Astrocyte of the spinal cord (primary cell): Measurements from ENCODE around the gene DMXL1.

Experiments
- DNase-seq: peaks from one replicate; pipeline ENCODE4 v3.0.0; 2011; ENCODE audit warnings: low read depth, low spot score
- H3K4me3 ChIP-seq: 2 replicates; pipeline ENCODE4 v1.5.1; 2011; ENCODE audit warnings: low read depth, mild to moderate bottlenecking, low read length, moderate library complexity
- in situ Hi-C: cut with HindIII; loops from 2 replicates; pipeline ENCODE4 v1.10.0; 2017; ENCODE audit warnings: low sequenced_read_pairs
- TF ChIP-seq, protein P1 (sequence below): IDR thresholded peaks from 2 replicates; pipeline ENCODE4 v1.5.1; 2012; ENCODE audit warnings: low read depth, mild to moderate bottlenecking, low read length, inconsistent platforms

Gene DMXL1

GRCh38 chr5:119290161-119290569 lies 219.3 kb downstream of the DMXL1 start:
- in situ Hi-C loops: no loop called here
- DNase-seq: no peak
- TF ChIP-seq, protein P1, sequence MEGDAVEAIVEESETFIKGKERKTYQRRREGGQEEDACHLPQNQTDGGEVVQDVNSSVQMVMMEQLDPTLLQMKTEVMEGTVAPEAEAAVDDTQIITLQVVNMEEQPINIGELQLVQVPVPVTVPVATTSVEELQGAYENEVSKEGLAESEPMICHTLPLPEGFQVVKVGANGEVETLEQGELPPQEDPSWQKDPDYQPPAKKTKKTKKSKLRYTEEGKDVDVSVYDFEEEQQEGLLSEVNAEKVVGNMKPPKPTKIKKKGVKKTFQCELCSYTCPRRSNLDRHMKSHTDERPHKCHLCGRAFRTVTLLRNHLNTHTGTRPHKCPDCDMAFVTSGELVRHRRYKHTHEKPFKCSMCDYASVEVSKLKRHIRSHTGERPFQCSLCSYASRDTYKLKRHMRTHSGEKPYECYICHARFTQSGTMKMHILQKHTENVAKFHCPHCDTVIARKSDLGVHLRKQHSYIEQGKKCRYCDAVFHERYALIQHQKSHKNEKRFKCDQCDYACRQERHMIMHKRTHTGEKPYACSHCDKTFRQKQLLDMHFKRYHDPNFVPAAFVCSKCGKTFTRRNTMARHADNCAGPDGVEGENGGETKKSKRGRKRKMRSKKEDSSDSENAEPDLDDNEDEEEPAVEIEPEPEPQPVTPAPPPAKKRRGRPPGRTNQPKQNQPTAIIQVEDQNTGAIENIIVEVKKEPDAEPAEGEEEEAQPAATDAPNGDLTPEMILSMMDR: no peak
- H3K4me3 ChIP-seq: no peak overlapping the region

- in situ Hi-C loops: no loop called here
- no peak for DNase-seq
- no peak overlapping the region for H3K4me3 ChIP-seq
Measured at GRCh38 chr5:119290607-119291006, 219.7 kb downstream of the DMXL1 start.

GRCh38 chr5:119291056-119291455 lies 220.2 kb downstream of the DMXL1 start:
- in situ Hi-C loops: no loop called here
- H3K4me3 ChIP-seq: no peak overlapping the region
- DNase-seq: no peak
- TF ChIP-seq, protein P1: no peak

More at GRCh38 chr5:119290607-119291006, 219.7 kb downstream of the DMXL1 start:
- TF ChIP-seq, protein P1: no peak

DNA sequence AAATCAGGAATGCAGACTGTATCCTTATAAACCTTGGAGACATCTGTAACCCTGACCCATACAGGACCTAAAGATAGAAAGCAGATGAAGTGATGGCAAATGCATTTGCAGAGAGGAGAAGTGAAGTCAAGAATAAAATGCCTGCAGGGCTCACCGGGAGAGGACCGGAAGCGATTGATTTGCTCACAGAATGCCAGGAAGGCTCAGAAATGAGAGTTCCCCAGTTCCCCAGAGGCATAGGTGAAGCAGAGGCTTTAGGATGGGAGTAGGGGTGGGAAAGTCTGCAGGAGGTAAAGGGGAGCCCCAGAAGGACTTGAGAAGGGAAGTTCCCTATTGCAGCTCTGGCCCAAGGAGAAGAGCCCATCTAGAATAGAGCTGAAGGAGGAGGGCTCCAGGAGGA lies 221.0 kb downstream of the DMXL1 start:
- no peak overlapping the region for H3K4me3 ChIP-seq
- TF ChIP-seq, protein P1: no peak
- no peak for DNase-seq
- in situ Hi-C loops: no loop called here

DNA sequence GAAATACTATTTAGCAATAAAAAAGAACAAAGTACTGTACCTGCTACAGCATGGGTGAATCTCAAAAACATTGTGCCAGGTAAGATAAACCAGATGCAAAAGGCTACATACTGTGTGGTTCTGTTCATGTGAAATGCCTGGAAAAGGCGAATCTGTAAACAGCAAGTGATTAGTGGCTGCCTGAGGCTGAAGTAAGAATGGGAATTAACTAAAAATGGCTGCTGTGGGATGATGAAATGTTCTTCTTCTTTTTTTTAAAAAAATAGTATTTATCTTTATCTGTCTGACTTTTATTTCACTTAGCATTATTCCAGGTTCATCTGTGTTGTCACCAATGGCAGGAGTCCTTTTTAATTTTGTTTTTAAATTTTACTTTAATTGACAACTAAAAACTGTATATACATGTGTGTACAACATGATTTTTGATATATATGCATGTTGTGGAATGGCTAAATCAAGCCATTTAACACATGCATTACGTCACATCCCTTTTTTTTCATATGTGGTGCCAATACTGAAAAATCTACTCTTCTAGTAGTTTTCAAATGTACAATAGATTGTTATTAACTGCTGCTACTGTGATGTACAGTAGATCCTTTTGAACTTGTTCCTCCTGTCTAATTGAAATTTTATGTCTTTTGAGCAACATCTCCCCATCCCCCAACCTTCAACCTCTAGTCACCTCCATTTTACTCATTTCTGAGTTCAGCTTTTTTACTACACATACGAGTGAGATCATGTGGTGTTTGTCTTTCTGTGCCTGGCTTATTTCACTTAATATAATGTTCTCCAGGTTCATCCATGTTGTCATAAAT lies 222.0 kb downstream of the DMXL1 start:
- H3K4me3 ChIP-seq: no peak overlapping the region
- in situ Hi-C loops: no loop called here
- TF ChIP-seq, protein P1: no peak
- DNase-seq: no peak

- no peak overlapping the region for H3K4me3 ChIP-seq
- in situ Hi-C loops: no loop called here
- DNase-seq: no peak
- TF ChIP-seq, protein P1: no peak
Measured at GRCh38 chr5:119293516-119293829, 222.6 kb downstream of the DMXL1 start.
